ENCODE results near the gene CP. TPM values are rescaled to one million over a fixed set of nuclear protein-coding genes. Genes with fewer than 3 reads are reported as not detected.
"Not testable (repeated sequence)": the region's sequence is repeated elsewhere in the genome, so short reads cannot be mapped to it uniquely, and the experiment has no call there.

CP gene
- total RNA-seq, 1 donor from 2014 or later: 1.0 TPM

DNA sequence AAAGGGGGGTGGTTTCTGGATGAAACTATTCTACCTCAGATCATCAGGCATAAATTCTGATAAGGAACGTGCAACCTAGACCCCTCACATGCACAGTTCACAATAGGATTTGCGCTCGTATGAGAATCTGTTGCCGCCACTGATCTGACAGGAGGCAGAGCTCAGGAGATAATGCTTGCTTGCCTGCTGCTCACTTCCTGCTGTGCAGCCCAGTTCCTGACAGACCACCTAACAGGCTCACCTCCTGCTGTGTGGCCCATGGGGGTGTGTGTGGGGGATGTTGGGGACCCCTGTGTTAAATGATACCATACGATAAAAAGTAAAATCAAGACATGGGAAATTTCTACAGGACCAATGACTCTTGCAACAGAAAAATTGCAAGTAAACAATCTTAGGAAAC is 24.0 kb downstream of the CP start:
- peak overlapping the region; percentile 29 for H3K4me3 Mint-ChIP-seq (ENCODE audit: low read depth)
- no peak for TF ChIP-seq CTCF (IDR thresholded peaks at IDR 0.05; ENCODE audit: unreplicated experiment)
- H3K9me3 Mint-ChIP-seq (ENCODE audit: low read depth): no peaks in the 10 kb centered on the region
- peaks cover 14% of the 10 kb centered on the region for H3K27me3 Mint-ChIP-seq
- no peak for DNase-seq (ENCODE audit: low spot score, unreplicated experiment)
- H3K4me1 Mint-ChIP-seq (ENCODE audit: low read depth): peaks cover 10% of the 10 kb centered on the region
- H3K27ac Mint-ChIP-seq: no peak overlapping the region
- no peaks in the 10 kb centered on the region for H3K36me3 Mint-ChIP-seq (ENCODE audit: insufficient read depth)

DNA sequence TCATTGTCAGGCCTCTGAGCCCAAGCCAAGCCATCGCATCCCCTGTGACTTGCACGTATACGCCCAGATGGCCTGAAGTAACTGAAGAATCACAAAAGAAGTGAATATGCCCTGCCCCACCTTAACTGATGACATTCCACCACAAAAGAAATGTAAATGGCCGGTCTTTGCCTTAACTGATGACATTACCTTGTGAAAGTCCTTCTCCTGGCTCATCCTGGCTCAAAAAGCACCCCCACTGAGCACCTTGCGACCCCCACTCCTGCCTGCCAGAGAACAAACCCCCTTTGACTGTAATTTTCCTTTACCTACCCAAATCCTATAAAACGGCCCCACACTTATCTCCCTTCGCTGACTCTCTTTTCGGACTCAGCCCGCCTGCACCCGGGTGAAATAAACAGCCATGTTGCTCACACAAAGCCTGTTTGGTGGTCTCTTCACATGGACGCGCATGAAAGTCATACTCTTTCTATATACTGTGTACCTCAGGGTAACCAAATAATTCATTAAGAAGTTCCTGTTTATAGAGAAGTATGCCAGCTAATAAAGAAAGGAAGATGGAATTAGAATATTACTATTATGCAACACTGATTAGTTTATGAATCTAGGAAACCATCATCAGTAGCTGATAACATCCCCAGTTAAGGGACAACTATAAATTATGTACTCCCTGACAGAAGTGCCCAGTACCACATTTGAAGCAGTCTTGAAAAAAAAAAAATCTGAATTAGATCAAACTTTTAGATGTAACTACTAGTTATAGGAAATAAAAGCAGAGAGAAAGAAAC is 24.6 kb downstream of the CP start:
- H3K36me3 Mint-ChIP-seq (ENCODE audit: insufficient read depth); DNase-seq (ENCODE audit: low spot score, unreplicated experiment); H3K27ac Mint-ChIP-seq; H3K9me3 Mint-ChIP-seq (ENCODE audit: low read depth): not testable (repeated sequence)
- Mint-ChIP-seq H3K4me3 (ENCODE audit: low read depth) (peak overlapping the region; percentile 29), H3K27me3 (peaks cover 14% of the 10 kb centered on the region), H3K4me1 (ENCODE audit: low read depth) (peaks cover 10% of the 10 kb centered on the region)

- H3K4me3 Mint-ChIP-seq (ENCODE audit: low read depth): no peak overlapping the region
- peaks cover 10% of the 10 kb centered on the region for H3K4me1 Mint-ChIP-seq (ENCODE audit: low read depth)
Measured at GRCh38 chr3:149195221-149195620, 26.4 kb downstream of the CP start.

DNA sequence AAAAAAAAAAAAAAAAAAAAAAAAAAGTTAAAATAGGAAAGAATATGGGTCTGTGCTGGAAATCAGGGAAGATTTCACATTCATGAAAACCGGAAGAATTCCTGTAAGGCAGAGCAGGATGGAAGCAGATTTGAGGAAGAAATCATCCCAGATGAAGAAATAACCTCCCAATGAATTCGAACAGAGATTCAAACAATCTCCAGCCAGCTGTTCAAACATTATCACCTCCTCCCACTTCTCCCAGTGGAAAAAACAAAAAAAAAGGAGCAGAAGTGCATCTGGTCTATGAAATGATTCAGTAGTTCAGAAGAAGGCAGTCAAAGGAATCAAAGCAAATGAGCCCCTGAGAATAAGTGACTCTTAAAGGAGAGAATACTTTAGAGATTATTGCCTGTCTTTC is 33.1 kb downstream of the CP start:
- Mint-ChIP-seq H3K27ac (no peak overlapping the region), H3K36me3 (ENCODE audit: insufficient read depth) (no peaks in the 10 kb centered on the region)

More at GRCh38 chr3:149195221-149195620, 26.4 kb downstream of the CP start:
- DNase-seq (ENCODE audit: low spot score, unreplicated experiment): no peak
- no peak overlapping the region for H3K27ac Mint-ChIP-seq
- no peaks in the 10 kb centered on the region for H3K36me3 Mint-ChIP-seq (ENCODE audit: insufficient read depth)
- peaks cover 14% of the 10 kb centered on the region for H3K27me3 Mint-ChIP-seq
- TF ChIP-seq CTCF (IDR thresholded peaks at IDR 0.05; ENCODE audit: unreplicated experiment): no peak
- H3K9me3 Mint-ChIP-seq (ENCODE audit: low read depth): no peaks in the 10 kb centered on the region

GRCh38 chr3:149186721-149187120 is 34.9 kb downstream of the CP start:
- no peak for DNase-seq (ENCODE audit: low spot score, unreplicated experiment)
- Mint-ChIP-seq H3K4me3 (ENCODE audit: low read depth) (no peak overlapping the region), H3K4me1 (ENCODE audit: low read depth) (peaks cover 5% of the 10 kb centered on the region), H3K27ac (no peak overlapping the region), H3K36me3 (ENCODE audit: insufficient read depth) (no peaks in the 10 kb centered on the region), H3K27me3 (no peaks in the 10 kb centered on the region), H3K9me3 (ENCODE audit: low read depth) (peaks cover 3% of the 10 kb centered on the region)
- no peak for TF ChIP-seq CTCF (IDR thresholded peaks at IDR 0.05; ENCODE audit: unreplicated experiment)

More for the DNA sequence above, 33.1 kb downstream of the CP start:
- TF ChIP-seq CTCF (IDR thresholded peaks at IDR 0.05; ENCODE audit: unreplicated experiment): no peak
- no peak for DNase-seq (ENCODE audit: low spot score, unreplicated experiment)
- Mint-ChIP-seq H3K4me1 (ENCODE audit: low read depth) (peaks cover 5% of the 10 kb centered on the region), H3K27me3 (no peaks in the 10 kb centered on the region), H3K9me3 (ENCODE audit: low read depth) (peaks cover 3% of the 10 kb centered on the region), H3K4me3 (ENCODE audit: low read depth) (no peak overlapping the region)

- peaks cover 3% of the 10 kb centered on the region for H3K9me3 Mint-ChIP-seq (ENCODE audit: low read depth)
- TF ChIP-seq CTCF (IDR thresholded peaks at IDR 0.05; ENCODE audit: unreplicated experiment): no peak
- H3K36me3 Mint-ChIP-seq (ENCODE audit: insufficient read depth): no peaks in the 10 kb centered on the region
- H3K27ac Mint-ChIP-seq: no peak overlapping the region
- H3K4me3 Mint-ChIP-seq (ENCODE audit: low read depth): no peak overlapping the region
- H3K27me3 Mint-ChIP-seq: no peaks in the 10 kb centered on the region
- peaks cover 5% of the 10 kb centered on the region for H3K4me1 Mint-ChIP-seq (ENCODE audit: low read depth)
- DNase-seq (ENCODE audit: low spot score, unreplicated experiment): no peak
Measured at GRCh38 chr3:149186219-149186618, 35.4 kb downstream of the CP start.

Measured in progenitor cell of endocrine pancreas (in vitro differentiated cells).